Epithelial cell of prostate (primary cell): ENCODE data around the gene ME3.
"Not testable (repeated sequence)": the region's sequence is repeated elsewhere in the genome, so short reads cannot be mapped to it uniquely, and the experiment has no call there.

Experiments
- DNase-seq: peaks from one replicate; pipeline ENCODE4 v3.0.0-alpha.2; 2011; ENCODE audit warnings: low read depth, low spot score
- H3K27ac ChIP-seq: fragments of 450-650 bp; 2 replicates; pipeline ENCODE4 v1.5.1; 2017; ENCODE audit warnings: mild to moderate bottlenecking

The ME3 gene

GRCh38 chr11:86418106-86418505 lies 254.3 kb downstream of the ME3 start:
- no peak overlapping the region for H3K27ac ChIP-seq
- no peak for DNase-seq

DNA sequence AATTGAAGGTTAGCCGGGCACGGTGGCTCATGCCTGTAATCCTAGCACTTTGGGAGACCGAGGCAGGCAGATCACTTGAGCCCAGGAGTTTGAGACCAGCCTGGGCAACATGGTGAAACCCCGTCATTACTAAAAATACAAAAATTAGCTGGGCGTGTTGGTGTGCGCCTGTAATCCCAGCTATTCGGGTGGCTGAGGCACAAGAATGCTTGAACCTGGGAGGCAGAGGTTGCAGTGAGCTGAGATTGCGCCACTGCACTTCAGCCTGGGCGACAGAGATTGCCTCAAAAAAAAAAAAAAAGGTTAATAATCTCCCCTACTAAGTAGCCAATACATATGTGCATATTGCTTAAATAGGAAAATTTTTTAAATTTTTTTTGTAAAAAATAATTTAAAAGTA lies 255.5 kb downstream of the ME3 start:
- H3K27ac ChIP-seq, DNase-seq: not testable (repeated sequence)

GRCh38 chr11:86416494-86416893 lies 255.9 kb downstream of the ME3 start:
- no peak for DNase-seq
- no peak overlapping the region for H3K27ac ChIP-seq

DNA sequence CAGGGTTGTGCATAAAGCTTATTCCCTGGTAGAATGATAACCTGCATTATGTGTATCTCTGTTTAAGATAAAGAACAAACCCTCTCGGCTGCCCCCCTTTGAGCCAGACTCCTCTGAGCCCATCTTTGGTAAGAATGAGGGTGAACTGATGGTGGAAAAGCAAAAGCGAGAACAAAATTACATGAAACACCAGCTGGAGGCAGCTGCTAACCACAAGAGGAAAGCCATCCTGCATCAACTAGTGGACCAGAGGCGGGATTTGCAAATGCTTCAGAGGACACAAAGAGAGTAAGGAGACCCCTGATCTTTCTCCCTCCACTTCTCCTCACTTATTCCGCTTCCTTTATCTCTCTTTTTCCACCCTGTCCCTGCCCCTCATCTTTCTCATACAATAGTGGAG lies 257.4 kb downstream of the ME3 start:
- no peak overlapping the region for H3K27ac ChIP-seq
- DNase-seq = no peak

- H3K27ac ChIP-seq = peak overlapping the region; percentile 55
- peak; percentile 77 for DNase-seq
Measured at GRCh38 chr11:86414032-86414431, 258.4 kb downstream of the ME3 start.

- H3K27ac ChIP-seq = no peak overlapping the region
- no peak for DNase-seq
Measured at GRCh38 chr11:86408845-86409244, 263.6 kb downstream of the ME3 start.

- no peak for DNase-seq
- no peak overlapping the region for H3K27ac ChIP-seq
Measured at GRCh38 chr11:86403458-86403857, 269.0 kb downstream of the ME3 start.

DNA sequence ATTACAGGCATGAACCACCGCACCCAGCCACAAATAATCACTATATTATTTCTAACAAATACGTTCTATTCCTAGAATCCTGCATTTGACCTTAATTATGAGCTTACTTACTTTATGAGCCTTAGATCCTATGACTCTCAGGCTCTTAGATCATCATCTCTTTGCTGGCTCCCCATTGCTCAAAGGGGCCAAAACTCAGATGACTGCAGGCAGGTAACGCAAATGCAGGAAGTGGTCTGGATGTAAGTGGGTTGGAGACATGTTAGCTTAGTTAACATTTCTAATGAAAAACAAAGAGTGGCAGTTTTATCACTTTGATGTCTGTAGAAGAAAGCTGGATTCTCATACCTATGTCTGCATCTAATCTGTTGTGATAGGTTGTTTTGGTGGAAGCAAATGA lies 274.3 kb downstream of the ME3 start:
- DNase-seq = no peak
- H3K27ac ChIP-seq = no peak overlapping the region

GRCh38 chr11:86397351-86397750 lies 275.1 kb downstream of the ME3 start:
- H3K27ac ChIP-seq = no peak overlapping the region
- no peak for DNase-seq

DNA sequence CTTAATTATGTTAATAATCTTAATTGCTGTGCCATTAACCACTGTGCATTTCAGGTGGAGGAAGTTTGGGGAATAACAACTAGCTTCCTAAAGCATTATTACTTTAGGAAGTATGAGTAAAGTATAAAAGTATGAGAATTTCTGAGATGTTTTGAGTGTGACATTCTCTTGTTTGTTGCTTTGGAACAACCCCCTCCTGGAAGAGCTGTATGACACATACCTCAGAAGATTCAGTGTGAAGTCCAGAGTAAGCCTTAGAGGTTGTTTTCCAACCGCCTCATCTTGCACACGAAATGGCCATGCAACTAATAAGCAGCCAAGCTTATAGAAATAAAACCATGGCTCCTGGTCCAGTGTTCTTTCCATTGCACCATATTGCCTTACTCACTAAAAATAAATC lies 276.0 kb downstream of the ME3 start:
- DNase-seq = no peak
- H3K27ac ChIP-seq = no peak overlapping the region

DNA sequence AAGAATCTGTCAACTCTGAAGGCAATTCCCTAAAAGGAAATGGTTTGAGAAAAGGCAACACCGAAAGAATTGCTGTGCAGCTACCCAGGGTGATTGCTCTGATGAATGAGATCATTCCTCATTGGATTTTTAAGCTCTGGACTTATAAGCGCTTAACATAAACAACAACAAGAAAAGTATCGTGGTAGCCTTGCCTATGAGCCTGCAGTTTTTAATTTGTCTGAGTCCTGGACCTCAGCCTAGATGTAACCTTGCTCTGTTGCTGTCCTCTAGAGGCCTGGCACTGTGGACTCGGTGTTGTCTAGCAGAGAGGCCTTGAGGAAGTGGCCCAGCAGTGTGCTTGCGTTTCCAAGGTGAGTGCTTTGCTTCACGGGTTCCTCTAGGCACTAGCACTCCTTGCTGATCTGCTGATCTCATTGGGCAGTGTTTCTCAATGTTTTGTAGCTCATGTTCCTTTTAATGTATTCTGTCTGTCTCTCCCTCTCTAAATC lies 277.3 kb downstream of the ME3 start:
- H3K27ac ChIP-seq = no peak overlapping the region
- DNase-seq = no peak
